SK-N-SH (cell line): ENCODE measurements around the gene CEP112. TPM values are rescaled to one million over a fixed set of nuclear protein-coding genes. Genes with fewer than 3 reads are reported as not detected.

ENCODE experiments used
- CTCF ChIA-PET: fragments of 300-600, 350-600 bp; formaldehyde crosslinking; extraction: SDS; loops from one replicate; lab custom pipeline; 2021; lab: Yijun Ruan, JAX
- POLR2A ChIA-PET: fragments of 350-600 bp; sonication (Branson Sonifier 250); formaldehyde crosslinking; extraction: SDS; loops from one replicate; lab custom pipeline; 2020; ENCODE audit warnings: antibody characterized with exemption, inconsistent platforms; lab: Yijun Ruan, JAX
- DNase-seq: peaks from one replicate; pipeline ENCODE4 v3.0.0; 2012
- H2AFZ ChIP-seq: fragments of 200-600 bp; sonication (generic); 2 replicates; pipeline ENCODE4 v1.8.1; 2016; ENCODE audit warnings: antibody characterized with exemption, mild to moderate bottlenecking, low read depth
- H3F3A ChIP-seq: fragments of 200-600 bp; sonication (generic); replicated peaks from 2 replicates; pipeline ENCODE3; 2016; ENCODE audit warnings: antibody characterized with exemption, mild to moderate bottlenecking; ENCODE audit not compliant: insufficient read depth
- H3K27ac ChIP-seq, 2 experiments: fragments of 200-500 bp in 1 of 2; fragments of 200-600 bp in 1 of 2; sonication (Bioruptor generic) in 1 of 2; sonication (generic), shearing (Covaris generic) in 1 of 2; 2 replicates each; pipeline versions ENCODE4 v1.5.1 to v1.6.1; 2014 to 2016; ENCODE audit warnings: low read depth in 2 of 2, inconsistent platforms in 1 of 2, low read length in 1 of 2, mild to moderate bottlenecking in 1 of 2, mixed read lengths in 1 of 2
- H3K27me3 ChIP-seq: fragments of 200-600 bp; sonication (generic), shearing (Covaris generic); 2 replicates; pipeline ENCODE4 v1.6.1; 2016; ENCODE audit warnings: mixed run types; ENCODE audit not compliant: insufficient read depth
- H3K36me3 ChIP-seq, 2 experiments: fragments of 200-500 bp in 1 of 2; fragments of 200-600 bp in 1 of 2; sonication (Bioruptor generic) in 1 of 2; sonication (generic) in 1 of 2; replicated peaks in 1 of 2; 2 replicates each; pipeline versions ENCODE3 to v1.5.1; 2014 to 2016; ENCODE audit warnings: low read length in 1 of 2, mild to moderate bottlenecking in 1 of 2; ENCODE audit not compliant: insufficient read depth in 2 of 2, control insufficient read depth in 1 of 2
- H3K4me1 ChIP-seq, 2 experiments: fragments of 200-500 bp in 1 of 2; fragments of 200-600 bp in 1 of 2; sonication (Bioruptor generic) in 1 of 2; sonication (generic), shearing (Covaris generic) in 1 of 2; 2 replicates each; pipeline versions ENCODE4 v1.5.1 to v1.6.1; 2014 to 2016; ENCODE audit warnings: low read depth in 1 of 2, low read length in 1 of 2, mixed run types in 1 of 2; ENCODE audit not compliant: insufficient read depth in 2 of 2, control insufficient read depth in 1 of 2
- H3K4me2 ChIP-seq: fragments of 200-600 bp; sonication (generic), shearing (Covaris generic); 2 replicates; pipeline ENCODE4 v1.6.1; 2017; ENCODE audit warnings: mixed run types
- H3K4me3 ChIP-seq, 2 experiments: fragments of 200-500 bp in 1 of 2; fragments of 200-600 bp in 1 of 2; sonication (Bioruptor generic) in 1 of 2; sonication (generic), shearing (Covaris generic) in 1 of 2; 2 replicates each; pipeline versions ENCODE4 v1.5.1 to v1.8.1; 2014 to 2016; ENCODE audit warnings: low read depth in 2 of 2, inconsistent platforms in 1 of 2, low read length in 1 of 2, mild to moderate bottlenecking in 1 of 2, mixed read lengths in 1 of 2, moderate library complexity in 1 of 2
- H3K79me2 ChIP-seq: fragments of 200-600 bp; sonication (generic); 2 replicates; pipeline ENCODE4 v1.8.1; 2017; ENCODE audit warnings: mild to moderate bottlenecking; ENCODE audit not compliant: insufficient read depth
- H3K9ac ChIP-seq: fragments of 200-600 bp; sonication (generic); 2 replicates; pipeline ENCODE4 v1.6.1; 2017; ENCODE audit warnings: mixed run types
- H3K9me2 ChIP-seq: fragments of 200-600 bp; sonication (generic); 2 replicates; pipeline ENCODE4 v1.6.1; 2017; ENCODE audit warnings: mixed run types
- H3K9me3 ChIP-seq: fragments of 200-600 bp; sonication (generic); 2 replicates; pipeline ENCODE4 v1.6.1; 2017; ENCODE audit warnings: mixed run types, mild to moderate bottlenecking, moderate library complexity
- H4K20me1 ChIP-seq: fragments of 200-600 bp; sonication (generic); 2 replicates; pipeline ENCODE4 v1.6.1; 2017; ENCODE audit warnings: mild to moderate bottlenecking, mixed run types; ENCODE audit not compliant: insufficient read depth
- CHD2 ChIP-seq: fragments of 150-350 bp; IDR thresholded peaks from 2 replicates; pipeline ENCODE4 v1.6.1; 2018; ENCODE audit warnings: low read length; ENCODE audit not compliant: partially characterized antibody
- ELF1 ChIP-seq: IDR thresholded peaks from 2 replicates; pipeline ENCODE4 v1.4.0; 2012
- EZH2phosphoT487 ChIP-seq: fragments of 200-600 bp; sonication (generic); IDR thresholded peaks from 2 replicates; pipeline ENCODE4 v1.6.1; 2017; ENCODE audit warnings: low read depth, mixed run types, mild to moderate bottlenecking, antibody characterized with exemption, moderate library complexity, borderline replicate concordance
- FOXJ3 ChIP-seq: sonication (generic); formaldehyde crosslinking; IDR thresholded peaks from 2 replicates; pipeline ENCODE4 v1.5.1; 2020; ENCODE audit warnings: mild to moderate bottlenecking, missing genetic modification reagents
- GABPA ChIP-seq: IDR thresholded peaks from 2 replicates; pipeline ENCODE4 v1.4.0; 2012; ENCODE audit warnings: low read depth, mild to moderate bottlenecking
- GATA2 ChIP-seq: sonication (generic); formaldehyde crosslinking; IDR thresholded peaks from 2 replicates; pipeline ENCODE4 v1.5.0; 2020; ENCODE audit warnings: mild to moderate bottlenecking, missing genetic modification reagents
- MEF2A ChIP-seq: IDR thresholded peaks from 2 replicates; pipeline ENCODE4 v1.4.0; 2012; ENCODE audit warnings: low read depth, borderline replicate concordance
- NFIC ChIP-seq: IDR thresholded peaks from 2 replicates; pipeline ENCODE4 v1.4.0; 2012; ENCODE audit warnings: borderline replicate concordance
- POLR2AphosphoS5 ChIP-seq: IDR thresholded peaks from 2 replicates; pipeline ENCODE4 v1.6.1; 2012; ENCODE audit warnings: low read depth, low read length
- RCOR1 ChIP-seq: fragments of 150-350 bp; IDR thresholded peaks from 2 replicates; pipeline ENCODE4 v1.6.1; 2017; ENCODE audit warnings: antibody characterized with exemption, low read length
- RXRA ChIP-seq: IDR thresholded peaks from 2 replicates; pipeline ENCODE4 v1.4.0; 2012; ENCODE audit warnings: low read depth, mild to moderate bottlenecking, borderline replicate concordance
- SIN3A ChIP-seq: IDR thresholded peaks from 2 replicates; pipeline ENCODE4 v1.6.1; 2012; ENCODE audit warnings: low read depth, mild to moderate bottlenecking, low read length, moderate library complexity, borderline replicate concordance
- SMC3 ChIP-seq: IDR thresholded peaks from 2 replicates; pipeline ENCODE4 v1.6.1; 2012; ENCODE audit warnings: low read depth, low read length, improper control_type of control experiment
- TAF1 ChIP-seq: IDR thresholded peaks from 2 replicates; pipeline ENCODE4 v1.6.1; 2012; ENCODE audit warnings: low read depth, mild to moderate bottlenecking, low read length, moderate library complexity, borderline replicate concordance
- TCF12 ChIP-seq: IDR thresholded peaks from 2 replicates; pipeline ENCODE4 v1.4.0; 2012
- TEAD4 ChIP-seq: IDR thresholded peaks from 2 replicates; pipeline ENCODE4 v1.4.0; 2012; ENCODE audit warnings: mild to moderate bottlenecking, borderline replicate concordance; ENCODE audit not compliant: insufficient read depth
- WGBS: methylation state at CpG from one replicate; pipeline ENCODE4 v1.1.6; 2017; ENCODE audit warnings: low lambda C conversion rate; 5-methylcytosine and 5-hydroxymethylcytosine counted together
- polyA plus RNA-seq, 3 experiments: library from polyadenylated mRNA; depleted of rRNA; stranded (reverse); fragments of >200 nt; gene quantifications; 2 replicates each; pipeline ENCODE4 v1.2.3, GENCODE V29; 2012
- TF ChIP-seq, protein P1 (sequence below): fragments of 150-350 bp; IDR thresholded peaks from 2 replicates; pipeline ENCODE4 v1.6.1; 2017; ENCODE audit warnings: antibody characterized with exemption, low read length, low read depth, borderline replicate concordance
- TF ChIP-seq, protein P2 (sequence below): IDR thresholded peaks from 2 replicates; pipeline ENCODE4 v1.4.0; 2012; ENCODE audit warnings: low read depth
- TF ChIP-seq, protein P3 (sequence below): fragments of 200-600 bp; sonication (generic); IDR thresholded peaks from 2 replicates; pipeline ENCODE4 v1.6.1; 2017; ENCODE audit warnings: antibody characterized with exemption, mild to moderate bottlenecking, moderate library complexity
- TF ChIP-seq, protein P4 (sequence below): IDR thresholded peaks from 2 replicates; pipeline ENCODE4 v1.4.0; 2012; ENCODE audit warnings: low read depth, borderline replicate concordance
- TF ChIP-seq, protein P5 (sequence below): IDR thresholded peaks from 2 replicates; pipeline ENCODE4 v1.4.0; 2012; ENCODE audit warnings: low read depth, borderline replicate concordance

The CEP112 gene
- polyA plus RNA-seq, 1 of the 3 experiments (the other 2 are of a cell fraction): 7.9 TPM

DNA sequence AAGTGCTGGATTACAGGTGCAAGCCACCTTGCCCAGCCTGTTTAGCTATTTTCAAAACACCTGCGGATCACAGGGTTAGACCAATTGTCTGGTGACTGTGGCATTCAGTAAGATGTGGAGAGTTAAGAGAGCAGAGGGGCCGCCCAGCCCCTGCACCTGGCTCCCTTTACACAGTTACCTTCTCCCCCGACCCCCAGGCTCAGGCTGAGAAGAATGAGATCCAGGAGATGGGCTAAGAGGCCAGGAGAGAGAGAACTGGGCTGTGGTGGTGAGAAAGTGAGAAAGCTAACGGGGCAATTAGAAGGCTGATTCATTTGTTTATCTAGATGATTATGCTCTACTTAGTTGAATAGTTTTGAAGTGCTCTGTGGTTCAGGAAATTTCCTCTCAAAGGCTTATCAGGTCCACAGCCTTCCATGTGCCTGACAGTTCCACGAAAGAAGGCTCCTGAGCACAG, 562.7 kb downstream of the CEP112 start:
- Histone ChIP-seq H3K79me2 (no peaks in the 10 kb centered on the region), H3K9me3 (no peaks in the 10 kb centered on the region), H3K27me3 (no peaks in the 10 kb centered on the region), H3K4me2 (no peak overlapping the region), H4K20me1 (no peaks in the 10 kb centered on the region), H3K36me3 (no peaks in the 10 kb centered on the region), H3K9me2 (no peaks in the 10 kb centered on the region), H3K4me1 (no peaks in the 10 kb centered on the region), H2AFZ (no peak overlapping the region), H3F3A (no peaks in the 10 kb centered on the region), H3K9ac (no peak overlapping the region), H3K27ac (no peak overlapping the region), H3K4me3 (no peak overlapping the region)
- ChIA-PET POLR2A (no interaction called here), CTCF (interaction anchor here (0.9 kb wide), 1 partner anchor 17 kb away, joined by 4 read pairs; no protein-coding TSS in a partner anchor)
- DNase-seq: no peak
- WGBS: 88% methylated on average over 5 of the region's 5 CpGs
- TF ChIP-seq NFIC: no peak
- no peak for TF ChIP-seq FOXJ3
- TF ChIP-seq SMC3: no peak
- TF ChIP-seq, protein P1, sequence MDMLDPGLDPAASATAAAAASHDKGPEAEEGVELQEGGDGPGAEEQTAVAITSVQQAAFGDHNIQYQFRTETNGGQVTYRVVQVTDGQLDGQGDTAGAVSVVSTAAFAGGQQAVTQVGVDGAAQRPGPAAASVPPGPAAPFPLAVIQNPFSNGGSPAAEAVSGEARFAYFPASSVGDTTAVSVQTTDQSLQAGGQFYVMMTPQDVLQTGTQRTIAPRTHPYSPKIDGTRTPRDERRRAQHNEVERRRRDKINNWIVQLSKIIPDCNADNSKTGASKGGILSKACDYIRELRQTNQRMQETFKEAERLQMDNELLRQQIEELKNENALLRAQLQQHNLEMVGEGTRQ: no peak
- no peak for TF ChIP-seq SIN3A
- no peak for TF ChIP-seq EZH2phosphoT487
- no peak for TF ChIP-seq CHD2
- no peak for TF ChIP-seq RCOR1
- no peak for TF ChIP-seq TCF12
- TF ChIP-seq, protein P2, sequence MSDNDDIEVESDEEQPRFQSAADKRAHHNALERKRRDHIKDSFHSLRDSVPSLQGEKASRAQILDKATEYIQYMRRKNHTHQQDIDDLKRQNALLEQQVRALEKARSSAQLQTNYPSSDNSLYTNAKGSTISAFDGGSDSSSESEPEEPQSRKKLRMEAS: no peak
- TF ChIP-seq, protein P3, sequence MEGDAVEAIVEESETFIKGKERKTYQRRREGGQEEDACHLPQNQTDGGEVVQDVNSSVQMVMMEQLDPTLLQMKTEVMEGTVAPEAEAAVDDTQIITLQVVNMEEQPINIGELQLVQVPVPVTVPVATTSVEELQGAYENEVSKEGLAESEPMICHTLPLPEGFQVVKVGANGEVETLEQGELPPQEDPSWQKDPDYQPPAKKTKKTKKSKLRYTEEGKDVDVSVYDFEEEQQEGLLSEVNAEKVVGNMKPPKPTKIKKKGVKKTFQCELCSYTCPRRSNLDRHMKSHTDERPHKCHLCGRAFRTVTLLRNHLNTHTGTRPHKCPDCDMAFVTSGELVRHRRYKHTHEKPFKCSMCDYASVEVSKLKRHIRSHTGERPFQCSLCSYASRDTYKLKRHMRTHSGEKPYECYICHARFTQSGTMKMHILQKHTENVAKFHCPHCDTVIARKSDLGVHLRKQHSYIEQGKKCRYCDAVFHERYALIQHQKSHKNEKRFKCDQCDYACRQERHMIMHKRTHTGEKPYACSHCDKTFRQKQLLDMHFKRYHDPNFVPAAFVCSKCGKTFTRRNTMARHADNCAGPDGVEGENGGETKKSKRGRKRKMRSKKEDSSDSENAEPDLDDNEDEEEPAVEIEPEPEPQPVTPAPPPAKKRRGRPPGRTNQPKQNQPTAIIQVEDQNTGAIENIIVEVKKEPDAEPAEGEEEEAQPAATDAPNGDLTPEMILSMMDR: no peak
- no peak for TF ChIP-seq GATA2 (CRISPR knock-in tag)

DNA sequence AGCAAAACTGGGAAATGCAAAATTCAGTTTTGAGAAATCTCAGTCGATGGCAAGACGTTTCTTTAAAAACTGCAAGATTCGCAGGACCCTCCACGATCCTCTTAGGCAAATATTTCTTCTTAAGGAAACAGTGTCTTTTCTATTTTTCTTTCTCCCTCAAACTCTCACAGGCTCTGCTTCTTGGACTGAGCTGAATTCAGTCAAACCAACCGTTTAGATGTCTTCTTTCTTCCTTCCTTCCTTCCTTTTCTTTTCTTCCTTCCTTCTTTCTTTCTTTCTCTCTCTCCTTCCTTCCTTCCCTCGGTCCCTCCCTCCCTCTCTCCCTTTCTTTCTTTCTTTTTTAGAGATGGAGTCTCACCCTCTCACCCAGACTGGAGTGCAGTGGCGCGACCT, 563.3 kb downstream of the CEP112 start:
- no peaks in the 10 kb centered on the region for H3K9me2 ChIP-seq
- no peak overlapping the region for H3K4me3 ChIP-seq
- DNase-seq: no peak
- no peak overlapping the region for H3K27ac ChIP-seq
- H3K36me3 ChIP-seq: no peaks in the 10 kb centered on the region
- no peaks in the 10 kb centered on the region for H3K27me3 ChIP-seq
- CTCF ChIA-PET: no interaction called here
- H2AFZ ChIP-seq: no peak overlapping the region
- no peaks in the 10 kb centered on the region for H3K4me1 ChIP-seq
- no peak overlapping the region for H3K4me2 ChIP-seq
- 82% methylated on average over 8 of the region's 8 CpGs for WGBS
- no peaks in the 10 kb centered on the region for H3K9me3 ChIP-seq
- no peaks in the 10 kb centered on the region for H3F3A ChIP-seq
- POLR2A ChIA-PET: no interaction called here
- no peaks in the 10 kb centered on the region for H3K79me2 ChIP-seq
- no peaks in the 10 kb centered on the region for H4K20me1 ChIP-seq
- H3K9ac ChIP-seq: no peak overlapping the region
- TF ChIP-seq, protein P1: no peak
- no peak for TF ChIP-seq SMC3
- TF ChIP-seq GABPA: no peak
- TF ChIP-seq, protein P4, sequence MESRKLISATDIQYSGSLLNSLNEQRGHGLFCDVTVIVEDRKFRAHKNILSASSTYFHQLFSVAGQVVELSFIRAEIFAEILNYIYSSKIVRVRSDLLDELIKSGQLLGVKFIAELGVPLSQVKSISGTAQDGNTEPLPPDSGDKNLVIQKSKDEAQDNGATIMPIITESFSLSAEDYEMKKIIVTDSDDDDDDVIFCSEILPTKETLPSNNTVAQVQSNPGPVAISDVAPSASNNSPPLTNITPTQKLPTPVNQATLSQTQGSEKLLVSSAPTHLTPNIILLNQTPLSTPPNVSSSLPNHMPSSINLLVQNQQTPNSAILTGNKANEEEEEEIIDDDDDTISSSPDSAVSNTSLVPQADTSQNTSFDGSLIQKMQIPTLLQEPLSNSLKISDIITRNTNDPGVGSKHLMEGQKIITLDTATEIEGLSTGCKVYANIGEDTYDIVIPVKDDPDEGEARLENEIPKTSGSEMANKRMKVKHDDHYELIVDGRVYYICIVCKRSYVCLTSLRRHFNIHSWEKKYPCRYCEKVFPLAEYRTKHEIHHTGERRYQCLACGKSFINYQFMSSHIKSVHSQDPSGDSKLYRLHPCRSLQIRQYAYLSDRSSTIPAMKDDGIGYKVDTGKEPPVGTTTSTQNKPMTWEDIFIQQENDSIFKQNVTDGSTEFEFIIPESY: no peak
- TF ChIP-seq TEAD4: no peak
- no peak for TF ChIP-seq NFIC
- TF ChIP-seq TCF12: no peak
- TF ChIP-seq, protein P5, sequence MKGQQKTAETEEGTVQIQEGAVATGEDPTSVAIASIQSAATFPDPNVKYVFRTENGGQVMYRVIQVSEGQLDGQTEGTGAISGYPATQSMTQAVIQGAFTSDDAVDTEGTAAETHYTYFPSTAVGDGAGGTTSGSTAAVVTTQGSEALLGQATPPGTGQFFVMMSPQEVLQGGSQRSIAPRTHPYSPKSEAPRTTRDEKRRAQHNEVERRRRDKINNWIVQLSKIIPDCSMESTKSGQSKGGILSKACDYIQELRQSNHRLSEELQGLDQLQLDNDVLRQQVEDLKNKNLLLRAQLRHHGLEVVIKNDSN: no peak
- no peak for TF ChIP-seq MEF2A
- no peak for TF ChIP-seq TAF1
- no peak for TF ChIP-seq ELF1
- no peak for TF ChIP-seq RXRA
- TF ChIP-seq POLR2AphosphoS5: no peak
- TF ChIP-seq GATA2 (CRISPR knock-in tag): no peak
- no peak for TF ChIP-seq EZH2phosphoT487
- TF ChIP-seq RCOR1: no peak
